MM.1S (cell line): Measurements from ENCODE around the gene IL24.

Experiments used
- DNase-seq: peaks from one replicate; pipeline ENCODE4 v3.0.0-alpha.2; 2015
- H2AFZ ChIP-seq: fragments of 300-600 bp; sonication (generic); 2 replicates; pipeline ENCODE4 v1.6.0; 2016; ENCODE audit warnings: antibody characterized with exemption, low read length
- H3F3A ChIP-seq: fragments of 300-600 bp; sonication (generic); 2 replicates; pipeline ENCODE4 v1.6.1; 2016; ENCODE audit warnings: mild to moderate bottlenecking, antibody characterized with exemption, low read length, moderate library complexity, mixed read lengths; ENCODE audit not compliant: insufficient read depth
- H3K27ac ChIP-seq: fragments of 300-600 bp; sonication (generic); 2 replicates; pipeline ENCODE4 v1.5.1; 2016; ENCODE audit warnings: mild to moderate bottlenecking, low read length
- H3K27me3 ChIP-seq: fragments of 300-600 bp; sonication (generic); replicated peaks from 2 replicates; pipeline ENCODE4 v1.6.0; 2016; ENCODE audit warnings: low read length; ENCODE audit not compliant: insufficient read depth
- H3K36me3 ChIP-seq: fragments of 300-600 bp; sonication (generic); replicated peaks from 2 replicates; pipeline ENCODE4 v1.6.1; 2016; ENCODE audit warnings: mild to moderate bottlenecking, low read length, mixed read lengths; ENCODE audit not compliant: insufficient read depth
- H3K4me1 ChIP-seq: fragments of 300-600 bp; sonication (generic); 2 replicates; pipeline ENCODE4 v1.6.1; 2016; ENCODE audit warnings: low read length, mixed read lengths
- H3K4me2 ChIP-seq: fragments of 300-600 bp; sonication (generic); 2 replicates; pipeline ENCODE4 v1.6.0; 2016; ENCODE audit warnings: low read depth, low read length
- H3K4me3 ChIP-seq: fragments of 300-600 bp; sonication (generic); 2 replicates; pipeline ENCODE4 v1.5.1; 2016; ENCODE audit warnings: low read length, mixed read lengths
- H3K79me2 ChIP-seq: fragments of 300-600 bp; sonication (generic); 2 replicates; pipeline ENCODE4 v1.6.1; 2016; ENCODE audit warnings: mixed run types, low read length, mixed read lengths
- H3K9ac ChIP-seq: fragments of 300-600 bp; sonication (generic); 2 replicates; pipeline ENCODE4 v1.6.1; 2016; ENCODE audit warnings: low read length, mixed read lengths
- H3K9me2 ChIP-seq: fragments of 300-600 bp; sonication (generic); replicated peaks from 2 replicates; pipeline ENCODE4 v1.6.1; 2016; ENCODE audit warnings: mild to moderate bottlenecking, low read length, mixed read lengths; ENCODE audit not compliant: insufficient read depth
- H3K9me3 ChIP-seq: fragments of 300-600 bp; sonication (generic); replicated peaks from 2 replicates; pipeline ENCODE4 v1.6.1; 2016; ENCODE audit warnings: mild to moderate bottlenecking, low read length, mixed read lengths; ENCODE audit not compliant: insufficient read depth
- H4K20me1 ChIP-seq: fragments of 300-600 bp; sonication (generic); 2 replicates; pipeline ENCODE4 v1.6.1; 2016; ENCODE audit warnings: mild to moderate bottlenecking, low read length, moderate library complexity, mixed read lengths; ENCODE audit not compliant: insufficient read depth
- CTCF ChIP-seq: fragments of 300-600 bp; sonication (generic); IDR thresholded peaks from 2 replicates; pipeline ENCODE4 v1.5.1; 2016; ENCODE audit warnings: antibody characterized with exemption, low read length, mixed read lengths
- EZH2 ChIP-seq: fragments of 300-600 bp; sonication (generic); optimal IDR thresholded peaks from 2 replicates; pipeline ENCODE3; 2017; ENCODE audit warnings: low read depth, mild to moderate bottlenecking, antibody characterized with exemption, low read length, mixed read lengths
- EZH2phosphoT487 ChIP-seq: fragments of 300-600 bp; sonication (generic); IDR thresholded peaks from 2 replicates; pipeline ENCODE4 v1.6.1; 2018; ENCODE audit warnings: antibody characterized with exemption, low read length

IL24 gene

DNA sequence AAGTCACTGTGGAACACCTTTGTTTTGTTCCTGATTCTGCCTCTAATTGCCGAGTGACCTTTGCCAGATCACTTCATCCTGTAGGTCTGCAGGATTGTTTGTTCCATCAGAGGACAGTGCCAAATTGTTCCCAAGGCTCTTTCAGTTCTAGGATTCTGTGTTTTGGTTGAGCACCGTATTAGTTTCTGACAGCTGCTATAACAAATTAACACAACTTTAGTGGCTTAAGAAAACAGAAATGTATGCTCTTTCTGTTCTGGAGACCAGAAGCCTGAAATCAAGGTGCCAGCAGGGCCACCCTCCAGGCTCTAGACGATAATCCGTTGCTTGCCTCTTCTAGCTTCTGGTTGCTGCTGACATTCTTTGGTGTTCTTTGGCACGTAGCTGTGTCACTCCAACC, 52.4 kb downstream of the IL24 start:
- Histone ChIP-seq H2AFZ (no peak overlapping the region), H4K20me1 (no peaks in the 10 kb centered on the region), H3K27me3 (no peaks in the 10 kb centered on the region), H3K79me2 (no peaks in the 10 kb centered on the region), H3K9me3 (no peaks in the 10 kb centered on the region), H3K4me3 (no peak overlapping the region), H3K27ac (no peak overlapping the region), H3F3A (no peaks in the 10 kb centered on the region), H3K36me3 (no peaks in the 10 kb centered on the region), H3K9ac (no peak overlapping the region), H3K9me2 (no peaks in the 10 kb centered on the region), H3K4me1 (no peaks in the 10 kb centered on the region), H3K4me2 (no peak overlapping the region)
- TF ChIP-seq EZH2 (no peak), CTCF (no peak)
- no peak for DNase-seq

DNA sequence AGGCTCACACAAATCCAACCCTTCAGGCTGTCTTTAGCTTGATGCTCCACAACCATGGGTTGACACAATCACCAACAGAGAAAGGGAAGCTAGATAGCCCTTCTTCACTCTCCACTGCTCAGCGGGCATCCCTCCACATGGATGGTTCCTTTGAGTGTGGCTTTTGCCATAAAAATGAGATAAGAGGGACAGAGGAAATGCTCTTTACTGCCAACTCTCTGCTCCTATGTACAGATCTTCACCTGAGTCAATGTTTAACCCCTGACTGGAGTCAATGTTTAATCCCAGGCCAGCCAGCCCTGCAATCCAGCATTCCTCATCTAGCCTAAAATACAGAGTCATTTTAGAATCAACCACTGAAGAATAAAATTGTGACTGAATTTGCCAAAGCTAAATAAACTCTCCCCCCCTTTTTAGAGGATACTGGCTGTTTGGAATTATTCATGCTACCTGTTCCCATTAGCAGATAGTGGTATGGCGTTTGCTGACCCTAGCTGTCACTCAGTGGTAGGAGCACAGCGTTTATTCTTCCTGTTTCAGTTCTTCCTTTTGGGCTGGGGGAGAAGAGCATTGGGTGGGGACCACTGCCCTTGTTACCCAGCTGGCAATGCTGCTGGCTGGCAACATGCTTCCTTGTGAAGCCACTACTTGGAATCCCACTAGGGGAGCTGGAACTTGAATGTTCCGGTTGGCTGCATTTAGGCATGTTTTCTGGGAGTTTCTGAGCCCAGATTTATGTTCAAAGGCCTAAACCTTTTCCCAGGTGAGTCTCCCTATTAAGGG, 54.3 kb downstream of the IL24 start:
- Histone ChIP-seq H2AFZ (no peak overlapping the region), H3K4me3 (no peak overlapping the region), H3K9ac (no peak overlapping the region), H3K27ac (no peak overlapping the region), H3K36me3 (no peaks in the 10 kb centered on the region), H3K4me2 (no peak overlapping the region), H3F3A (no peaks in the 10 kb centered on the region), H3K9me3 (no peaks in the 10 kb centered on the region), H3K9me2 (no peaks in the 10 kb centered on the region), H3K27me3 (no peaks in the 10 kb centered on the region), H3K4me1 (no peaks in the 10 kb centered on the region), H4K20me1 (no peaks in the 10 kb centered on the region), H3K79me2 (no peaks in the 10 kb centered on the region)
- no peak for DNase-seq
- TF ChIP-seq CTCF (no peak), EZH2 (no peak), EZH2phosphoT487 (no peak)

DNA sequence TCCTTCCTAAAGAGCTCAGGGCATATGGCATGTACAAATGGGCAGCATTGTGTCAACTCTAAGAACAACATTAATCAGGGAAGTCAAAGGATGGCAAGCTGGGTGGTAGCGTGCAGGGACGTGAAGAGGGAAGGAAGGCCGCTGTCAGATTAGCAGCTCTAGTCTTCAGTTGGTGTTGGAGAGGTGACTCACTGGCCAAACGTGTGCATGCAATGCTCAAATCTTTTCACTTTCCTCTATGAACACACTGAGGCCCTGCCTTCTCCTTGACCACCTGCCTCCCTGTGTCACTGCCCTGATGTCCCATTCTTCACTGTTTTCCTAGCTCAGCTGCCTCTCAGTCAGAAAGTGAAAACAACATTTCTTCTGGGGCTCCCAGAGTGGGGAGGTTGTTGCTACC, 54.9 kb downstream of the IL24 start:
- Histone ChIP-seq H3K4me3 (no peak overlapping the region), H3K27ac (no peak overlapping the region), H3K27me3 (no peaks in the 10 kb centered on the region), H3K79me2 (no peaks in the 10 kb centered on the region), H3K9ac (no peak overlapping the region), H3K4me2 (no peak overlapping the region), H3K9me2 (no peaks in the 10 kb centered on the region), H3K36me3 (no peaks in the 10 kb centered on the region), H3K9me3 (no peaks in the 10 kb centered on the region), H2AFZ (no peak overlapping the region), H3F3A (no peaks in the 10 kb centered on the region), H4K20me1 (no peaks in the 10 kb centered on the region), H3K4me1 (no peaks in the 10 kb centered on the region)
- DNase-seq: no peak
- TF ChIP-seq EZH2 (no peak), EZH2phosphoT487 (no peak)

GRCh38 chr1:206953126-206953525, 55.9 kb downstream of the IL24 start:
- DNase-seq: no peak
- Histone ChIP-seq H3K27ac (no peak overlapping the region), H3K9ac (no peak overlapping the region), H3K9me2 (no peaks in the 10 kb centered on the region), H3K27me3 (no peaks in the 10 kb centered on the region), H3K4me3 (no peak overlapping the region), H3F3A (no peaks in the 10 kb centered on the region), H3K79me2 (no peaks in the 10 kb centered on the region), H4K20me1 (no peaks in the 10 kb centered on the region), H3K4me2 (no peak overlapping the region), H3K36me3 (no peaks in the 10 kb centered on the region), H2AFZ (no peak overlapping the region), H3K9me3 (no peaks in the 10 kb centered on the region), H3K4me1 (no peaks in the 10 kb centered on the region)
- TF ChIP-seq CTCF (no peak), EZH2 (no peak), EZH2phosphoT487 (no peak)
